ENCODE results near the gene IL4. TPM values are rescaled to one million over a fixed set of nuclear protein-coding genes. Genes with fewer than 3 reads are reported as not detected.
A peak's percentile ranks its signal among the peaks of the same experiment; 100 is the strongest.

Gene IL4
- total RNA-seq, 2 donors from 2014 or later: not detected

DNA sequence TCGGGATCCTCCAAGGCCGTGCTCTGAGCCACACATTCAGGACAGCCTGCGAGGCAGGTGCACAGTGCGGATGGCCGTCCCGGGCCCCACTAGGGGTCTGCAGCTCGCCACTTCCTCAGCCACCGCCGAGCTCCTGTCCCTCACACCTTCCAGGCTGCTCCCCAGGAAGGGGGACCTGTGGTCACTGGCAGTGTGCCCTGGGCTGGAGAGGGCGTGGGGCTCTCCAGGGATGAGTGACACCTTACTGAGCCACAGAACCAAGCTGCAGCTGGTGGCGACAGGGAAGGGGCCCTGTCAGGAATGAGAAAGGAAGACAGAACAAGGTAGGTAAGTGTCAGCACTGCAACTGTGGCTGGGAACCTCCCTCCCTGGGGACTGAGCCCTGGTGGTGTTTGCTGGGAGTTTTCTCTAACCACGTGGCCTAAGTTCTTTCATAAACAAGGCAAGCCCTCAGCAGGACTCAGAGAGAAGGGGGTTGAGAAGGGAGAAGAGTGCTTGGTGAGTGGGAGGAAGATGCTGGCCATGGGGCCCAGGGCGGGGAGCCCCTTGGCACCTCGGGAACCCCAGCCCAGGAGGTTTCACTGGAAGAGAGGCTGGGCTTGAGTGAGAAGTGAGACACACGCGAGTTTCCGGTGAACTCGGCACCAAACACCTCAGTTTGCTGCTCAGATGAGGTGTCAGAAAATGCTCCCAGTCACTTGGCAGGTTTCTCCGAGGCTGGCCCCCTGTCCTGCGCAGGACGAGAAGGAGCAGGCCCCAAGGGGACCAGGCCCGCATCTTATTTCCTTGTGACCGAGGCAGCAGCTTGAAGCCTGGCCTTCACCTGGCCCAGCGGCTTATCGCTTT is 10.6 kb upstream of the IL4 start:
- no peak overlapping the region for H3K9ac ChIP-seq (ENCODE audit: extremely low read depth, low read length, poor library complexity, severe bottlenecking)
- peak; percentile 69 for DNase-seq
- peaks cover 9% of the 10 kb centered on the region for H3K4me1 ChIP-seq (ENCODE audit: control insufficient read depth, insufficient read depth, low read length)
- Mint-ChIP-seq H3K36me3 (ENCODE audit: low read depth) (no peaks in the 10 kb centered on the region), H3K4me3 (no peak overlapping the region), H3K27me3 (ENCODE audit: insufficient read depth) (peaks cover 3% of the 10 kb centered on the region), H3K9me3 (no peaks in the 10 kb centered on the region), H3K27ac (no peak overlapping the region), H3K4me1 (peaks cover 20% of the 10 kb centered on the region)
- H3K36me3 ChIP-seq (ENCODE audit: control insufficient read depth, insufficient read depth, low read length): no peaks in the 10 kb centered on the region
- H3K4me3 ChIP-seq (ENCODE audit: low read length): no peak overlapping the region
- no peak overlapping the region for H3K27ac ChIP-seq (ENCODE audit: low read depth, low read length)
- H3K27me3 ChIP-seq (ENCODE audit: control insufficient read depth, insufficient read depth, low read length, poor library complexity, severe bottlenecking): no peaks in the 10 kb centered on the region
- no peaks in the 10 kb centered on the region for H3K9me3 ChIP-seq (ENCODE audit: control insufficient read depth, low read length)
- TF ChIP-seq, protein P1, sequence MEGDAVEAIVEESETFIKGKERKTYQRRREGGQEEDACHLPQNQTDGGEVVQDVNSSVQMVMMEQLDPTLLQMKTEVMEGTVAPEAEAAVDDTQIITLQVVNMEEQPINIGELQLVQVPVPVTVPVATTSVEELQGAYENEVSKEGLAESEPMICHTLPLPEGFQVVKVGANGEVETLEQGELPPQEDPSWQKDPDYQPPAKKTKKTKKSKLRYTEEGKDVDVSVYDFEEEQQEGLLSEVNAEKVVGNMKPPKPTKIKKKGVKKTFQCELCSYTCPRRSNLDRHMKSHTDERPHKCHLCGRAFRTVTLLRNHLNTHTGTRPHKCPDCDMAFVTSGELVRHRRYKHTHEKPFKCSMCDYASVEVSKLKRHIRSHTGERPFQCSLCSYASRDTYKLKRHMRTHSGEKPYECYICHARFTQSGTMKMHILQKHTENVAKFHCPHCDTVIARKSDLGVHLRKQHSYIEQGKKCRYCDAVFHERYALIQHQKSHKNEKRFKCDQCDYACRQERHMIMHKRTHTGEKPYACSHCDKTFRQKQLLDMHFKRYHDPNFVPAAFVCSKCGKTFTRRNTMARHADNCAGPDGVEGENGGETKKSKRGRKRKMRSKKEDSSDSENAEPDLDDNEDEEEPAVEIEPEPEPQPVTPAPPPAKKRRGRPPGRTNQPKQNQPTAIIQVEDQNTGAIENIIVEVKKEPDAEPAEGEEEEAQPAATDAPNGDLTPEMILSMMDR (conservative IDR thresholded peaks at IDR 0.05): peak; percentile 30
- WGBS, 2 experiments (ENCODE audit: insufficient coverage in 1 of 2, insufficient read length in 1 of 2): 89 to 93% methylated on average over 16 to 25 of the region's 25 CpGs

DNA sequence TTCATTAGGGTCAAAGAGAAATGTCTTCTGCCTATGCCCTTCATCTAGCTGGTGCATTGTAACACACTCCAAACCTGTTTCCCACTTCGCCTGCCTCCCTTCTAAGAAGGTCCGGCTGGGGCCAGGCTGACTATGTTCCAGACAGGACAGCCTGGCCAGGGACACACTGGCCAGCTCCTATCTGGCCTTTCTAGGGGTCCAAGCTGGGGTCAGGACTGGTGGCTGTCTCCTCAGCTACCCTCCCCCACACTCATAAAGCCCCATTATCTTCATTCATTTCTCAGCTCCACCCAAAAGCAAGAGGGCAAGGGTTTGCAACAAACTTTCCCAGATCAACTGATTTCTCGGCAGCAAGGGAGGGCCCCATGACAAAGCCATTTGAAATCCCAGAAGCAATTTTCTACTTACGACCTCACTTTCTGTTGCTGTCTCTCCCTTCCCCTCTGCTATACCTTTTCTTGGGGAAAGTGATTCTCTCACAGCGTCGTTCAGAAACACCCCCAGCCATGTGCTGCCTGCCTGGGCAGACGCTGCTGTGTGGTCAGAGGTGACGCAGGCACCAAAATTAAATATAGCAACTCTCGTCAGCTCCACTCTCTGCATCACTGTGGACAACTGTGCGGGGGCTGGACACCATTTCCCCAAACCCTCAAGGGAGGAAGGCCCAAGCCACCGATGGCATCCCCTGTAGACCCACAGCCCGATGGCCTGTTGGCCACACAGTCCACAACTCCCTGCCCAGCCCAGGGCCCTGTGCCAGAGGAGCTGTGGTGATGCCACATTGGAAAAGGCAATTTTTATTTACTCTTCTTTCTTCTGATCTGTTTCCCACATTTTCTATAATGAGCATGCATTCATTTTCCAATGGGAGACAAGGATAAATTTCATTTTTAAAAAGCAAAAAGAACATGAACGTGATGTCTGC is 9.8 kb upstream of the IL4 start:
- no peaks in the 10 kb centered on the region for H3K27me3 ChIP-seq (ENCODE audit: control insufficient read depth, insufficient read depth, low read length, poor library complexity, severe bottlenecking)
- WGBS, 2 experiments (ENCODE audit: insufficient coverage in 1 of 2, insufficient read length in 1 of 2): 89 to 90% methylated on average over 5 to 13 of the region's 13 CpGs
- no peak overlapping the region for H3K4me3 Mint-ChIP-seq
- no peaks in the 10 kb centered on the region for H3K36me3 Mint-ChIP-seq (ENCODE audit: low read depth)
- no peak for DNase-seq
- H3K9ac ChIP-seq (ENCODE audit: extremely low read depth, low read length, poor library complexity, severe bottlenecking): no peak overlapping the region
- TF ChIP-seq, protein P1 (conservative IDR thresholded peaks at IDR 0.05): no peak
- H3K9me3 Mint-ChIP-seq: no peaks in the 10 kb centered on the region
- H3K4me1 ChIP-seq (ENCODE audit: control insufficient read depth, insufficient read depth, low read length): peaks cover 9% of the 10 kb centered on the region
- H3K27ac Mint-ChIP-seq: no peak overlapping the region
- peaks cover 2% of the 10 kb centered on the region for H3K27me3 Mint-ChIP-seq (ENCODE audit: insufficient read depth)
- H3K4me1 Mint-ChIP-seq: peaks cover 21% of the 10 kb centered on the region
- H3K4me3 ChIP-seq (ENCODE audit: low read length): no peak overlapping the region
- no peaks in the 10 kb centered on the region for H3K36me3 ChIP-seq (ENCODE audit: control insufficient read depth, insufficient read depth, low read length)
- H3K27ac ChIP-seq (ENCODE audit: low read depth, low read length): no peak overlapping the region
- no peaks in the 10 kb centered on the region for H3K9me3 ChIP-seq (ENCODE audit: control insufficient read depth, low read length)

DNA sequence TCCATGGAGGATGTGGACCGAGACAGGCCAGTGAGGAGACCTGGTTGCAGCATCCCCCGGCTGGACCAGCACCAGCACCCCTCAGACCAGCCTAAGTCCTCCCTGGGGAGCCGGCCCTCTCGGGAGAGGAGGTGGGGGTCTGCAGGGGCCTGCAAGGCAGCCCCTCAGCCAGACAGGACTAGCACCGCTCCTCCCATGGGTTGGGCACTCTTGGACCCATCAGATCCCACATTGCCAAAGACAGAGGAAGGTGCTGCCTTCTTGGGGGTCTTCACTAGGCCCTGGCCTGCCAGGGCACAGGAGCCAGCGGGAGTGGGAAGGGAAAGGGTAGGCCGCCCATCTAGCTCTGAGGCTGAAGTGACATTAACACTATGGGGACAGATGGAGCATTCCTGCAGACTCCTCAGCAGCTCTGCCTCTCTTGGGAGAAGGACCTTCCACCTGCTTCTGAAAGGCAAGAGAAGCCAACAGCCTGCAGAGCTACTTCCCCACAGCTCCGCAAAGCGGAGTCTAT is 9.0 kb upstream of the IL4 start:
- Mint-ChIP-seq H3K27ac (no peak overlapping the region), H3K4me1 (peaks cover 21% of the 10 kb centered on the region), H3K9me3 (no peaks in the 10 kb centered on the region), H3K27me3 (ENCODE audit: insufficient read depth) (peaks cover 2% of the 10 kb centered on the region), H3K36me3 (ENCODE audit: low read depth) (no peaks in the 10 kb centered on the region), H3K4me3 (no peak overlapping the region)
- Histone ChIP-seq H3K4me1 (ENCODE audit: control insufficient read depth, insufficient read depth, low read length) (peaks cover 9% of the 10 kb centered on the region), H3K4me3 (ENCODE audit: low read length) (no peak overlapping the region), H3K36me3 (ENCODE audit: control insufficient read depth, insufficient read depth, low read length) (no peaks in the 10 kb centered on the region), H3K27me3 (ENCODE audit: control insufficient read depth, insufficient read depth, low read length, poor library complexity, severe bottlenecking) (no peaks in the 10 kb centered on the region), H3K9ac (ENCODE audit: extremely low read depth, low read length, poor library complexity, severe bottlenecking) (no peak overlapping the region), H3K9me3 (ENCODE audit: control insufficient read depth, low read length) (no peaks in the 10 kb centered on the region), H3K27ac (ENCODE audit: low read depth, low read length) (no peak overlapping the region)
- TF ChIP-seq, protein P1 (conservative IDR thresholded peaks at IDR 0.05): no peak
- no peak for DNase-seq
- 89 to 93% methylated on average over 3 to 9 of the region's 9 CpGs for WGBS, 2 experiments (ENCODE audit: insufficient coverage in 1 of 2, insufficient read length in 1 of 2)
